ENCODE measurements around the gene SLC13A3.

- no peak for TF ChIP-seq EP300 (IDR thresholded peaks at IDR 0.05; ENCODE audit: borderline replicate concordance)
- TF ChIP-seq EGR1 (IDR thresholded peaks at IDR 0.05), result no peak
- TF ChIP-seq TAF1 (IDR thresholded peaks at IDR 0.05; ENCODE audit: low read depth), result no peak
- TF ChIP-seq, protein P1, sequence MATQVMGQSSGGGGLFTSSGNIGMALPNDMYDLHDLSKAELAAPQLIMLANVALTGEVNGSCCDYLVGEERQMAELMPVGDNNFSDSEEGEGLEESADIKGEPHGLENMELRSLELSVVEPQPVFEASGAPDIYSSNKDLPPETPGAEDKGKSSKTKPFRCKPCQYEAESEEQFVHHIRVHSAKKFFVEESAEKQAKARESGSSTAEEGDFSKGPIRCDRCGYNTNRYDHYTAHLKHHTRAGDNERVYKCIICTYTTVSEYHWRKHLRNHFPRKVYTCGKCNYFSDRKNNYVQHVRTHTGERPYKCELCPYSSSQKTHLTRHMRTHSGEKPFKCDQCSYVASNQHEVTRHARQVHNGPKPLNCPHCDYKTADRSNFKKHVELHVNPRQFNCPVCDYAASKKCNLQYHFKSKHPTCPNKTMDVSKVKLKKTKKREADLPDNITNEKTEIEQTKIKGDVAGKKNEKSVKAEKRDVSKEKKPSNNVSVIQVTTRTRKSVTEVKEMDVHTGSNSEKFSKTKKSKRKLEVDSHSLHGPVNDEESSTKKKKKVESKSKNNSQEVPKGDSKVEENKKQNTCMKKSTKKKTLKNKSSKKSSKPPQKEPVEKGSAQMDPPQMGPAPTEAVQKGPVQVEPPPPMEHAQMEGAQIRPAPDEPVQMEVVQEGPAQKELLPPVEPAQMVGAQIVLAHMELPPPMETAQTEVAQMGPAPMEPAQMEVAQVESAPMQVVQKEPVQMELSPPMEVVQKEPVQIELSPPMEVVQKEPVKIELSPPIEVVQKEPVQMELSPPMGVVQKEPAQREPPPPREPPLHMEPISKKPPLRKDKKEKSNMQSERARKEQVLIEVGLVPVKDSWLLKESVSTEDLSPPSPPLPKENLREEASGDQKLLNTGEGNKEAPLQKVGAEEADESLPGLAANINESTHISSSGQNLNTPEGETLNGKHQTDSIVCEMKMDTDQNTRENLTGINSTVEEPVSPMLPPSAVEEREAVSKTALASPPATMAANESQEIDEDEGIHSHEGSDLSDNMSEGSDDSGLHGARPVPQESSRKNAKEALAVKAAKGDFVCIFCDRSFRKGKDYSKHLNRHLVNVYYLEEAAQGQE (IDR thresholded peaks at IDR 0.05; ENCODE audit: low read depth), result no peak
Observed at GRCh38 chr20:46543033-46543432, 108.2 kb downstream of the SLC13A3 start.

Measured in Ishikawa (cell line).